HS-5 (cell line): ENCODE data around the gene TENT4B.
"Not testable (repeated sequence)": the region's sequence is repeated elsewhere in the genome, so short reads cannot be mapped to it uniquely, and the experiment has no call there.

Experiments used
- DNase-seq: peaks from one replicate; pipeline ENCODE4 v3.0.0-alpha.2; 2012; ENCODE audit warnings: low read depth

The TENT4B gene

DNA sequence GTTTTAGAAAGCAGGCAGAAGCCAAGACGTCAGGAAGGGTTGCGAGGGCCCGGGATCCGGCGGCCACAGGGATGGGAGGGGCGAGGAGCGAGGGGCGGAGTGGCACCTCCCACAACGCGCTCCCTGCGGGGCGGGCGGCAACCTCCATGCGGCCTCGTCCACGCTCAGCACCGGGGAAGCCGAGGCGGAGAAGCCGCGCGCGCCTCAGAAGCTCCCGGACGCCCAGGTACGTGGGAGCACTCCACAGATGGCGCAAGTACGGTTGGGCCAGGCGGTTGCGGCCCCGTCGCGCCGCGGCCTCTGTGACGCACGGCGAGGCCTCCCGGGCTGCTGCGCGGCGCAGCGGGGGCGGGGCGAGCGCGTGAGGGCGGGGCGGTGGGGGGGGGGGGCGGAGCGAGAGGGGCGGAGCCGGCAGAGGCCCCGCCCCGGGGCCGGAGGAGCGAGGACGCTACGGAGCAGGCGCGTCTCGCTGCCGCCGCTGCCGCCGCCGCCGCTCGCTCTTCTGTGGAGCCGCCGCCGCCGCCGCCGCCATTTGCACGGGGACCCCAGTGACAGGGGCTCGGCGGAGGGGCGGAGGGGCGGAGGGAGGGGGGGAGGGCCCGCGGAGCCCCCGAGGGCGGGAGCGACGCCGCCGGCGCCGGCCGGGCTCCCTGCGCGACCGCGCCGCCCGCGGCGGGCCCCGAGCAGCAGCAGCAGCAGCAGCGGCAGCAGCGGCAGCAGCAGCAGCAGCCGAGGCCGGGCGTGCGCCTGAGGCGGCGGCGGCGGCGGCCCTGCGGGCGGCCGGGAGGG, at the start of gene TENT4B:
Gene TENT4B, plus strand, starts transcription at position 500 of the 789 bp plus-strand sequence. CDS start 316 bp downstream, outside the sequence.
- peak; percentile 18 for DNase-seq

DNA sequence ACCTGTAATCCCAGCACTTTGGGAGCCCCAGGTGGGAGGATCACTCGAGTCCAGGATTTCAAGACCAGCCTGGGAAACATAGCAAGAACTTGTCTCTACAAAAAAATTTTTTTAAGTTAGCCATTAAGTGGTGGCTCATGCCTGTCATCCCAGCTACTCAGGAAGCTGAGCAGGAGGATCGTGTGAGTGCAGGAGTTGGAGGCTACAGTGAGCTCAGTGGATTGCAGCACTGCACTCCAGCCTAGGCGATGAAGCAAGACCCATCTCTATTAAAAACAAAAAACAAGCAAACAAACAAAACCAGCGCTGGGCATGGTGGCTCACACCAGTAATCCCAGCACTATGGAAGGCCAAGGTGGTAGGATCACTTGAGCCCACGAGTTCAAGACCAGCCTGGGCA, 49.3 kb upstream of the TENT4B start:
- no peak for DNase-seq

DNA sequence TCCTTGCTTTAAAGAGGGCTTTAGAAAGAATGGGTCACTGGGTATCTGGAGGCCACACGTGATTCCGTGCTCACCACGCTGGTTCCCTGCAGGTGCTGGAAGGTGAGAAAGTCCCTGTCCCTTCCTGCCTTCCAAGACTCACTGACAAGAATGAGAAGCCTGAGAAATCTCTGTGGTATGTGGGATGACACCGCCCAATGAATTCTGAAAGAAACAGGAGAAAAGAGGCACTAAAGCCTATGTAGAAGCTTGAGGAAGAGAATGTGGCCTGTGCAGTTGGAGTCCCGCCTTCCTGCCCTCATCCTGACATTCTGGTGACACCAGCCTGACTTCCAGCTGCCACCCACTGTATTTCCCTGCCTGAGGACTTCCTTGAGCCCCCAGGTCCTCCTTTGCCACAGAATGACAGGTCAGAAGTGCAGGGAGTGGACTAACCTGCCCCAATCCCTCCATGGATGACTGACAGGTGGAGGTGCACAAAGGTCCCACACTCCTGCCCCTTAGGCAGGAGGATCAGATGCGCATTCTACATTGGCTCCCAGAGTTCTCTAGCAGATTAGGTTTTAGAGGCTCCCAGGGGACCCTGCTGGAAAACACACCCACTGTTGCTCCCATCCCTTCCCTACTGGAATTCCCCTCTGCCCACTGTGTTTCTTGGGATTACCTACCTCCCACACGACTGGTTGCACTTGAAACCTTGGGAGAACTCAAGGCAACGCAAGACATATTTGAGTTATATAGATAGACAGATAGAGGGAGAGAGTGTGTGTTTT, 38.6 kb upstream of the TENT4B start:
- DNase-seq: no peak

DNA sequence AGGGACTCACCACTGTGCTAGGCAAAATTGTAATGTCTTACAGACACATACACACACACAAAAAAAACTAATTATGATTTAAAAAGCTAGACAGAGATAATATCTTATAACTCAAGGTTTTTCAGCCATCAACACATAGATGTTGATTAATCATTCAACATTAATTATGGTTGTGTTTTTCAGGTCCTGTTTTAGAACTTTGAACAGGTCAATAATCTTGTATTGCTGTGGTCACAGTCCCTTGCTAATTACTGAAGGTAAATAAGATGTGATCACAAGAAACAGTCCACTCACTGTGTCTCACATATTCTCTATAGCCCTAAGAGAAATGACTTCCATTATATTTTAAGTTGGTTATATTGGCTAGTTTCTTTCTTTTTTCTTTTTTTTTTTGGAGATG, 32.4 kb upstream of the TENT4B start:
- DNase-seq: no peak

DNA sequence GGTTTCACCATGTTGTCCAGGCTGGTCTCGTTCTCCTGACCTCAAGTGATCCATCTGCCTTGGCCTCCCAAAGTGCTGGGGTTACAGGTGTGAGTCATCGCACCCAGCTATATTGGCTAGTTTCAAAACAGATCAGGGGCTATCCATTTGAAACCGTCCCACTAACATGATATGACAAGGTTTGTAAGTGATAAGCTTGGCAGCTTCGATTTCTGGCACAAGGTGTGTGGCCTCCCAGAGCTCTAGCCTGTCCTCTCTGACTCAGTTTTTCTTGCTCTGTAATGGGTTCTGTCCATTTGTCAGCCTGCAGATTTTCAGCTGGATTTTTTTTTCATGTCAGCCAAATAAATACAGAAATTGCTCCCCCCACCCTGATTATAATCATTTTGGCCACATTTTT, 31.8 kb upstream of the TENT4B start:
- DNase-seq: no peak

DNA sequence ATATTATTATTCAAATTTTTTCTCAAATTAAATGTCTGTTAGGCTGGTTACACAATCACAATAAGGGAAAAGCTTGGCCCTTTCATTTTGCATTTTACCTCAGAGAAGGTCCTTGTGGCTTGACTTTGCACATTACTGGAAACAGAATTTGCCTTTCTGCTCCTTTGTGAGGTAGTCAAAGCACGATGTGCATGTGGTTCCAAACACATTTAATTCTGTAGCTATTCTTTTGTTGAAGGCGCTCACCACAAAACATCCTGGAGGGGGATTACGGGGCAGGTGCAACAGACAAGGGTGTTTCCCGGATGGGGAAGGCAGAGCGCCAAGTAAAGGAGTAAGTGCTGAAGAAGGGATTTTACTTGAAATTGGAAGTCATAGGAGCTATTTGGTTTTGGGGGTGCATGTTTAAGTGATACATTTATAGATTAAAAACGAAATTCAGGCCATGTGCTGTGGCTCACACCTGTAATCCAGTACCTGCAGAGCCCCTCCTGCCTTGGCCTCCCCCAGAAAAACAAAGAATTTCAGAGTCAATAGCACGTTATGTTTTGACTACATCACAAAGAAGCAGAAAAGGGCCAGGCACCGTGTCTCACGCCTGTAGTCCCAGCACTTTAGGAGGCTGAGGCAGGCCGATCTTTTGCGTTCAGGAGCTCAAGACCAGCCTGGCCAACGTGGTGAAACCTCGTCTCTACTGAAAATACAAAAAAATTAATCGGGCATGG, 31.2 kb upstream of the TENT4B start:
- no peak for DNase-seq

DNA sequence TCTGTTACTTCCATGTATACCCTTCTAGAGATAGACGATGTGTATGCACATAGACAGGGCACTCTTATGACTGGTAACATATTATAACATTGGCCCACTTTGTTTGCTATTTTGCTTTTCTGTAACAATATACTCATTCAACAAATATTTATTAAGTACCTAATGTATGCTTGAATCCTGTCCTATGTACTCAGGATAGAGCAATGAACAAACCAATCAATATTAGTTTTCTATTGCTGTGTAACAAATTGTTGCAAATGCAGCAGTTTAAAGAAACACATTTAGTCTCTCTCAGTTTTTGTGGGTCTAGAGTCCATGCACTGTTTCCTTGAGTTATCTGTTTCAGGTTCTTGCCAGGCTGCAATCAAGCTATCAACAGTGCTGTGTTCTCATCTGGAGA, 29.7 kb upstream of the TENT4B start:
- no peak for DNase-seq

DNA sequence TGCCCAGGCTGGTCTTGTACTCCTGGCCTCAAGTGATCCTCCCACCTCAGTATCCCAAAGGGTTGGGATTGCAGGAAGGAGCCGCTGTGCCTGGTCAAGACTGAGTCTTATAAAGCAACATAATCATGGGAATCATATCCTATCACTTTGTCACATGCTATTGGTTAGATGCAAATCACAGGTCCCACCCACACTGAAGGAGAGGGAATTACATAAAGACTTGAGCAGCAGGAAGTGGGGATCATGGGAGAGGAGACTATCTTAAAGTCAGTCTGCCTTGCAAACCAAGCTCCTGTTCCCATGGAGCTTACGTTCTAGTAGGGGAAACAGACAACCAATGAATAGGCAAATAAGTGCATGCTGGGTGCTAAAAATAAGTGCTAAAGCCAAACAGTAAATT, 28.3 kb upstream of the TENT4B start:
- DNase-seq: no peak

DNA sequence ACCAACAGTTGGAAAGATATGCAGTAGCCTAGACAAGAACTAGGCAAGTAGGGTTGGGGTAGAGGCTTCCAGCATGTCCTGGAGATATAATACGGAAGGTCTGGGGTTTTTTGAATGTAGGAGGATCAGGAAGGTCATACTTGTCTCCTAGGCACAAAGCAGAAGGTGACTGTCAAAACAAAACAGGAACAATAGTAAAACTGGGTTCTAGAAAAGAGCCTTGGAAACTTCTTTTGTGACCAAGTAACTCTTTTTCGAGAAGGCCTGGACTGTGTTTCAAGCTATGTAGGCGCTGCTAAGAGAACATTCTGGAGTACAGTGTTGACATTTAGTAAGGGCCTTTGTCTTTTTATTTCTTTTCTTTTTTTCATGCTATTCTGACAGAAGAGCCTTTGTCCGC, 26.9 kb upstream of the TENT4B start:
- DNase-seq: no peak

DNA sequence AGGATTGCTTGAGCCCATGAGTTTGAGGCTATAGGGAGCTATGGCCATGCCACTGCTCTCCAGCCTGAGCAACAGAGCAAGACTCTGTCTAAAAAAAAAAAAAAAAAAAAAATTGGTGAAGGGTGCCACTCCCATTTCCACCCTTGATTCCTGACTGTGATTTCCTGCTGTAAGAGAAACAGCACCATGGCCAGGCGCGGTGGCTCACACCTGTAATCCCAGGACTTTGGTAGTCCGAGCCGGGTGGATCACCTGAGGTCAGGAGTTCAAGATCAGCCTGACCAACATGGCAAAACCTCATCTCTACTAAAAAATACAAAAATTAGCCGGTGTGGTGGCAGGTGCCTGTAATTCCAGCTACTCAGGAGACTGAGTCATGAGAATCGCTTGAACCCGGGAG, 20.5 kb upstream of the TENT4B start:
- DNase-seq: not testable (repeated sequence)

DNA sequence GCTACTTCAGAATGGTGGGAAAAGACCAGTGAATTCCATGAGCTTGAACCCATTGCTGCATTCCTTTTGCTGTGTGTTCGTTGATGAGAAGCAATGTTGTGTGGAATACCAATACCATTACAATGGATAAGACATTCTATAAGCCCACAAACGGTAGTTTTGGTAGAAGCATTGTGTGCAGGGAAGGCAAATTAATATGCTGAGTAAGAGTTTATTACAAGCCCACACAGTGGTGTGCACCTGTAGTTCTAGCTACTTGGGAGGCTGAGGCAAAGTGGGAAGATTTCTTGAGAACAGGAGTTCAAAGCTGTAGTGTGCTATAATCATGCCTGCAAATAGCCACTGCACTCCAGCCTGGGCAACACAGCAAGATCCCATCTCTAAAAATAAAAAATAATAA, 19.9 kb upstream of the TENT4B start:
- DNase-seq: no peak

DNA sequence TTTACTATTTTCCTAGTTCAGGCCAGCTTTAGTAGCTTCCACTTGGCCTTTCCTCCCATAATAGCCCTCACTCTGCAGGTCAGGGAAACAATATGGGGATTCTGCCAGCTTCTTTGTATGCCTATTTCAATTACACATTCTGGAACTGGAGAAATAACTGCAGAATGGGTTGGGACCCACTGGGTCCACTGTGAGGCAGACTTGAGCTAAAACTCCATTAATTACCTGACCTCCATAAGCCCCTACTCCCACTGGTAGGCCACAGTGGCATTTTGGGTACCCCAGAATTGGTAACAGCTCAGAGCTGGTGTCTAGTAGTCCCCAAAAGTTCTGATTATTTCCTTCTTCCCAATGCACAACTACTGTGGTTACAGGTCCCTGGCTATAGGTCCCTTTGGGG, 16.7 kb upstream of the TENT4B start:
- DNase-seq: no peak

DNA sequence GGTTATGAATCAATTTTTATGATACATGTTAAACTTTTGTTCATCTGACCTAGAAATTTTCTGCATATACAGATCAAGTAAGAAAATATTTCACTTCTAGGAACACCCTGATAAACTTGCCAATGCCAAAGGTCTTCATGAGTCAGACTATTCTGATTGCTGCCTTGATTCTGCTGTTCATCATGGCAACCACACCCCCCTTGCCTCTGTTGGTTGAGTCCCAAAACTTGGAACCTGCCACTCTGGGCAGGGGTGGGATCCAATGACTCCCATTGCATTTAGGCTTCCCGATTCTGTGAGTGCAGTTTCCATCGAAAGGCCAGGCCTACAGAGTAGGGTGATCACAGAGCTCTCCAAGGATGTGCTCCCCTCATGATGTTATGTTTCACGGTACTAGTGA, 15.8 kb upstream of the TENT4B start:
- no peak for DNase-seq

DNA sequence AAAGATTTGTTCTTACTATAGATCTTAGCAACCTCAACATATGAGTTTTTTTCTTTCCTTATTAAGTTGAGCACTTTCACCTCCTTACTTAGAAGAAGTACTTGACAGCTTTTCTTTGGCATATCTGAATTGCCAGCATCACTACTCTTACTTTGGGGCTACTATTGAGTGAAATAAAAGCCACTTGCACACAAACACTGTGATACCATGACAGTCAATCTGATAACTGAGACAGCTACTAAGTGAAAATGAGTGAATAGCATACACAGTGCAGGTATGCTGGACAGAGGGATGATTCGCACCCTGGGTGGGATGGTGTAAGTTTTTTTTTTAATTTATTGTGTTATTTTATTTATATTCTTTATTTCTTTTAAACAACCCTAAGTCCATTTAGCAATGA, 13.5 kb upstream of the TENT4B start:
- DNase-seq: no peak

DNA sequence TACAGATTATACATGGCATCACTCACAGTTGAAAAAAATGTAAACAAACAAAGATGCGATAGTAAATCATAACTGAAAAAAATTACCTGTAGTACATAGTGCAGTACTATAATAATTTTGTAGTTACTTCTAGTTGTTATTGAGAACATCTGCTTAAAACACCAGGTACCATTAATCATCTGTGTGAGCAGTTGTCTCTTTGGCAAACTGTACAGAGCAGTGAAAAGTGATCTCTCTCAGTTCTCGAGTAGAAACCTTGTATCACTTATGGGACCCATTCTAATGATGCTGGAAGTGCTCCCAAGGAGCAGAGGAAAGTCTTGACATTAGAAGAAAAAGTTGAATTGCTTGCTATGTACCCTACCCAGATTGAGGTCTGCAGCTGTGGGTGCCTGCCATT, 8.9 kb upstream of the TENT4B start:
- DNase-seq: no peak

DNA sequence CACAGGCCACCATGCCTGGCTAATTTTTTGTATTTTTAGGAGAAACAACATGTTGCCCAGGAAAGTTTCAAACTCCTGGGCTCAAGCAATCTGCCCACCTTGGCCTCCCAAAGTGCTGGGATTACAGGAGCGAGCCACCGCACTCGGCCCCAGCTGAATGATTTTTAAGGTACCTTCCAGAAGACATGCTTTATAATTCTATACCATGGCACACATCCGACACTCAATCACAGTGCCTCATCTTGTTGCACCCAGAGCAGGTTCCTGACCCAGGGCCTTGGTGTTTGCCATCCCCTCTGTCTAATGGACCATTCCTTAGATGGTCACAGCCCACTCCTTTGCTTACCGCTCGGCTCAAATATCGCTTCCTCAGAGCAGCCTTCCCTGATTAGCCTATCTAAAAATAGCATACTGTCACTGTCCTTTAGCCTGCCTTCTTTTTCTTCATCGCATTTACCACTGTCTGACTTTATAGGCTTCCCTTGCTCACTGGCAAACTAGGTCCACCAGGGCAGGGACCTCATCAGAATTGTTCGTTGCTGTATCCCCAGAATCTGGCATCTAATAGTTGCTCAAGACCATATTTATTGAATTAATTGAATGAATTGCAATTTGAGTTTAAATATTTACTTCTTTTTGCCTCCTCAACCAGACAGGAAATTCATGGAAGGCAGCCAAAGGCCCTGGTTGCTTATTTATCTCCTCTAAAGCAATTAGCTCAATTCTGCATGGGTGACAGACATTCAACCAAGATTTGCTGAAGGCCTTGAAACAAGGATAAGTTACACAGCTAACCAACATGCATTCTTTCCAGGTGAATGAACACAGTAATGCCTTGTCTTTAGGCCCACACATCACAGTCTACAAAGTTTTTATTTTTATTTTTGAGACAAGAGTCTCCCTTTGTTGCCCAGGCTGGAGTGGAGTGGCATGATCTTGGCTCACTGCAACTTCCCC, 6.3 kb upstream of the TENT4B start:
- no peak for DNase-seq

DNA sequence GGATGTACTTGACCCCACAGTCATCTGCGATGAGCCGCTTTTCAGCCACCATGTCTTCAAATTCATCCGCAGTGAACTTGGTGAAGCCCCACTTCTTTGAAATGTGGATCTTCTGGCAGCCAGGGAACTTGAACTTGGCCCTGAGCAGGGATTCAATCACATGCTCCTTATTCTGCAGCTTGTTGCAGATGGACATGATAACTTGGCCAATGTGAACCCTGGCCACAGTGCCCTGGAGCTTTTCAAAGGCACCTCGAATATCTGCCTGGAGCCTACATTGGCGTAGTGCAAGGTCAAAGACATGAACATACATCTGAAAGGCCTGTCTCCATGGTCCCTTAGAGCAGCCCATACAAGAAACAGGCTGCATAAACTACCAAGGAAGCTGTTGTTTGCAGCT, 1.8 kb upstream of the TENT4B start:
- DNase-seq: no peak

DNA sequence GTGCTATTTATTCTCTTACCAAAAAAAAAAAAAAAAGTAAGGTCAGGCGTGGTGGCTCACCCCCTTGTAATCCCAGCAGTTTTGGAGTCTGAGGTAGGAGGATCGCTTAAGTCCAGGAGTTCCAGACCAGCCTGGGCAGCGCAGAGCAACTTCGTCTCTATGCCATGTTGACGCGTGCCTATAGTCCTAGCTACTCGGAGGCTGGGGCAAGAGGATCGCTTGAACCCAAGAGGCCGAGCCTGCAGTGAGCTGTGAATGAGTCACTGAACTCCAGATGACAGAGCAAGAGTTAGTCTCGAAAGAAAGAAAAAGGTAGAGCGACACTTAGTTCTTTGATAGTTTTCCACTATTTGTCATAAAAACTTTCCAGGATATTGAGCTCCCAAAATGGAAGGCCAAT, 1.4 kb upstream of the TENT4B start:
- no peak for DNase-seq

DNA sequence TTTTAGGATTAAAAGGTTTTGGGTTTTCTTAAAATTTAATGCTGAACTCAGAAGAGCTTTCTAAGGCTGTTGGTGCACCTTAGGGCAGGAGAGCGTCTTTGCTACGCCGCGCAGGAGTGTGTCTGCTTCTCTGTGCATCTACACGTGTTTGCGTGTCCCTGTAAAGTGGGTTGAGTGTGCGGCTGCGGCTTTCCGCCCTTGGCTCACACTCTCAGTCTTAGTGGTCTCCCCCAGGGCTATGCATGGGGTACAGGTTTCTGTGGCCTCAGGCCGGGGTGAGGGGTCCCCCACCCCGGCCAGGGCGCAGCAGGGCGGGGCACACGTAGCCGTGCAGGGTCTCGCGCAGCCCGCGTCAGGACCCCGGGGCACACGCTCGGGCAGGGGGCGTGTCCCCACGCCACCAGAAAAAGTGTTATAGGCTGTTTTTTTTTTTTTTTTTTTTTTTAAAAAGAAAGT, 727 bp upstream of the TENT4B start:
- no peak for DNase-seq

DNA sequence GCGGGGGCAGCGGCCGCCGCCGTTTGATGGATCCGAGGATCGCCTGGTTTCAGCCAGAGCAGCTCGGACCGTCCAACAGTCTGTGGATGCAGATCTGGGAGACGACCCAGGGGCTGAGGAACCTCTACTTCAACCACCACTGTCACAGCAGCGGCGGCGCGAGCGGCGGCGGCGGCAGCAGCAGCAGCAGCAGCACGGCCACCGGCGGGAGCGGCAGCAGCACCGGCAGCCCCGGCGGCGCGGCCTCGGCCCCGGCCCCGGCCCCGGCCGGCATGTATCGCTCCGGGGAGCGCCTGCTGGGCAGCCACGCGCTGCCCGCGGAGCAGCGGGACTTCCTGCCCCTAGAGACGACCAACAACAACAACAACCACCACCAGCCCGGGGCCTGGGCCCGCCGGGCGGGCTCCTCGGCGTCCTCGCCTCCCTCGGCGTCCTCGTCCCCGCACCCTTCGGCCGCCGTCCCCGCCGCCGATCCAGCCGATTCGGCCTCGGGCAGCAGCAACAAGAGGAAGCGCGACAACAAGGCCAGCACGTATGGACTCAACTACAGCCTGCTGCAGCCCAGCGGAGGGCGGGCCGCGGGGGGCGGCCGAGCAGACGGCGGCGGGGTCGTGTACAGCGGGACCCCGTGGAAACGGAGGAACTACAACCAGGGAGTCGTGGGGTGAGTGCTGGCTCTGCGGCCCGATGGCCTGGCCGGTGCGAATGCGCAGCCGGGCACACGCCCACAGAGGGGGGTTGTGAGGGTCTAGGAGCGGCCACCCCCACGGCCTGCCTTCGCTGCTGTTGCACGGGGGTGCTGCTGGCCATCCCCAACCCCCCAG, 702 bp downstream of the TENT4B start:
- DNase-seq: no peak
